NCI-H69 (cell line): ENCODE measurements around the gene HOXD4.

Source experiments
- DNase-seq: peaks from one replicate; lab custom pipeline; 2025; lab: John Stamatoyannopoulos, UW

Gene HOXD4

GRCh38 chr2:176151442-176152287 is at the start of gene HOXD4:
Gene HOXD4, plus strand, starts transcription at chr2:176151550. Its CDS starts 84 bp downstream, at chr2:176151634.
- no peak for DNase-seq

GRCh38 chr2:176101842-176102241 is 49.5 kb upstream of the HOXD4 start:
- DNase-seq: no peak

DNA sequence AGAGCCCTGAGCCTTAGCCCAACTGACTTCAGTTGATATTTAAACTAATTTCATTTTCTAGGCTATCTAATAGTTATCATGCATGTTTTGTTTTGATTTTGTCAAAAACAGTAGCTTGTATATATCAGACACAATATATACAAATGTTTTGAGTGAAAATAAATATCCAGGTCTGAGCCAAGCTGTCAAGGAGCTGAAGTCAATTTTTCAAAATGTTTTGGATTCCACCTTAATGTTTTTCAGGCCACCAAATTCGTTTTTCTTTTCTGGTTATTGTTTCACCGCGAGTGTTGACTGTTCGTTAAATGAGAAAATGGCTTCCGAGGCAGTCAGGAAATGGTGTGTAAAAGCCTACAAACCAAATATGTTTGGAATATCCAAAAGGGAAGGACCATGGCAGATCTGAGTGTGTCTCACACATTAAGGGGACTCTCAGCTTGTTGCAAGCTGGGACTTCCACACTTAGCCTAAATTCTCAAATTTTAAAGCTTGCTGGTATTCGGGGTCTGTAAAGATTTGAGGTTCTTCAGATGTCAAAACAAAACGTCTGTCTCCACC is 49.0 kb upstream of the HOXD4 start:
- DNase-seq: no peak

GRCh38 chr2:176103194-176103593 is 48.2 kb upstream of the HOXD4 start:
- DNase-seq: no peak

GRCh38 chr2:176103742-176104315 is 47.5 kb upstream of the HOXD4 start:
- no peak for DNase-seq

- no peak for DNase-seq
Measured at GRCh38 chr2:176104316-176105077, 46.9 kb upstream of the HOXD4 start.

- no peak for DNase-seq
Measured at GRCh38 chr2:176105078-176105729, 46.1 kb upstream of the HOXD4 start.

DNA sequence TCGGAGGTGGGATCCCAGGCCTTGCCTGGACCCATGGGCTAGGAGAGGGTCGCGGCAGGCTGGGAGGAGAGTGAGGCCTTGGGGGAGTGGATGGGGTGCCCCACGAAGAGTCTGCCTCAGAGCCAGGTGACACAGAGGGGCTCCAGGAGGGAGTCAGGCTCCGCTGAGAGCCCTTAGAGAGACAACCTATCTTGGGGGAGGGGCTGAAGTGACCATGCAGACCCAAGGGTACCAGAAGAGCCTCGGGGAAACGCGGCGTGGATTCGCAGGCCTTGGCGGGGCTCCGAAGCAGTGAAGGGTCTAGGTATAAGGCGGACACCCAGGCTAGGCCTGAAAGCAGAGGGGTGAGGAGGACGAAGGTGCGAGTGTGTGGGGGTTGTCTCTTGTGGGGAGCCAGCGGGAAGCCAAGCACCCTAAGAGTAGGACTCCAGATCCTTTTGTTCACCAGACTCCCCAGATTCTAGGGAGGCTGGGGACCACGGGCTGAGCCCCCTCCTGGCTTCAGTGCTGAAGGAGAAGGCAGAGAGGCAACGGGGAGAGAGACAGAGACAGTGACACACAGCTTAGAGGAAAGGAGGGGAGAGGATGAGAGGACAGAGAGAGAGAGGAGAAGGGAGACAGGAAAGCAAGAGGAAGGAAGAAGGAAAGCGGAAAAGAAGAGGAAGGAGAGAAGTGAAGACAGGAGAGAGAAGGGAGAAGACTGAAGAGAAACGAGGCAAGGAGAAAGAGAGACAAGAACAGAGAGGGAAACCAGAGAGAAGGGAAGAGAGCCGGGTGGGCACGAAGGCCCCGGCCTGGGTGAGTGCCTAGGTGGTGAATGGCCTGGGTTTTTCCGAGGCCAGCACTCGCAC is 45.4 kb upstream of the HOXD4 start:
- DNase-seq: peak; percentile 39

- DNase-seq: peak; percentile 97
Measured at GRCh38 chr2:176106581-176107539, 44.5 kb upstream of the HOXD4 start, which contains the start of gene HOXD11. Gene HOXD11, plus strand, starts transcription at chr2:176107280. Its CDS starts 76 bp downstream, at chr2:176107356.

- DNase-seq: peak; percentile 57
Measured at GRCh38 chr2:176107731-176108181, 43.6 kb upstream of the HOXD4 start.

GRCh38 chr2:176109192-176109901 is 42.0 kb upstream of the HOXD4 start:
- DNase-seq: peak; percentile 46

DNA sequence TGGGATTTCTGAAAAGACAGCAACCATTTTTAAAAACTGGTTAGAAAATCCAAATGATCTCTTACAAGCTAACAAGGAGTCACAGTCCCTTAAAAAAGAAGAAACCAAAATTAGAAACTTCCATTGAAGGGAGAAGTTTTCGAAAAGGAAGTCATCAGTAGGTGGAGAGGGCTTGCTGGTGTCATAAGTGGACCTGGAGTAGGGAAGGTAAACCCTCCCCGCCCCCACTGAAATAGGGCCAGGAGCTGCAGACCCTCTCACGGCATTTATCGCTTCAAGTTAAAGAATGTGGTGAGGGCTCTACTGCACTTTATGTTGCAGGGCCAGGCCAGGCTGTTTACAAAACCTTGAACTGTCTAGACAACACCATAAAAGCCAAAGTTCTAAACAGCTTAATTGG is 41.4 kb upstream of the HOXD4 start:
- peak; percentile 42 for DNase-seq

- peak; percentile 40 for DNase-seq
Measured at GRCh38 chr2:176110415-176111308, 40.7 kb upstream of the HOXD4 start.

GRCh38 chr2:176111309-176111663 is 40.1 kb upstream of the HOXD4 start:
- DNase-seq: peak; percentile 91

GRCh38 chr2:176111846-176112374 is 39.4 kb upstream of the HOXD4 start:
- peak; percentile 58 for DNase-seq

DNA sequence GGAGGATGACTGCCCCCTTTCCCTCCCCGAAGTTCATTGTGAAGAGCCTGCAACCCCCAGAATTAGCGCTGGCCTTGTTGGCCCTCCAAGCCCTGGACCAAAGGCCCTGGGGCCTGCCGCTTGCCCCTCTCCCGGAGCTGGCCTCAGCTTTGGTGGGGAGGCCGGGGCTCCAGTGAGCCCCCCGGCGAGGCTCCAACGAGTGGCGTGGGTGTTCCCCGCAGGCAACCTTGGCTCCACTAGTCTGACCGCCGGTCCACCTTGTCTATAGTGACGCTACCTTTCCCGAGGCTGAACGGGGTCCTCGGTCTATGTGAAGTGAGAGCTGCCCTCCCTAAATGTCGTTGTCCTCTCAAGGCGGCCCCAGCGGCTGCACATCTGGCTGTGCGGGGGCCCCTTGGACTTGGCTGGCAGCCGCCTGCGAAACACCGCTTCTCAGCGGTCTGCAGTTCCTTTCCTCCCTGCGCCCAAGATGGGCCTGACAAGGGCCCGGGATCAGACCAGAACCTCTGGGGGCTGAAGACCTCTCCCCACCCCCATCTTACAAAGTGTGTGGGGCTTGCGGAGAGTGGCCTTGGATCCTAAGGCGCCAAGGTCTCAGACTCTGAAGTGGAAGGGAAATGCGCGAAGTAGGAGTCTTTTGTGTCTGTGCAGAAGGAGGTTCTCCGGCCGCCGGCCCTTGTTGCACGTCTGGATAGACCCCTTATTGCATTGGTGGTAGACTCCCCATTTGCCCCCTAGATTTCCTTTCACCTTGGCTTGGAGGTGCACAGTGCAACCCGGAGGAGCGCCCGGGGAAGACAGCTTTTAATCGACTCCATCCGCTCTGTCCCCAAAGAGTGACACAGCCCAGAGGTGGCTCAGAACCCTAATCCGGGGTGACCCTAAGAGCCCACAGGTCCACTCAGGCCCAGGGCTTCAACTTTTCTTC is 38.7 kb upstream of the HOXD4 start:
- peak; percentile 56 for DNase-seq
